Left renal pelvis (tissue), 4 donors: Measurements from ENCODE around the gene DYNC1LI1. TPM values are rescaled to one million over a fixed set of nuclear protein-coding genes. Genes with fewer than 3 reads are reported as not detected.
"Not testable (repeated sequence)": the region's sequence is repeated elsewhere in the genome, so short reads cannot be mapped to it uniquely, and the experiment has no call there.

Experiments used
- DNase-seq, 4 donors: peaks; one replicate each; pipeline ENCODE4 v3.0.0-alpha.2; 2013; ENCODE audit warnings: low read depth in 4 of 4, low spot score in 3 of 4
- polyA plus RNA-seq, 4 donors: library from polyadenylated mRNA; unstranded; fragments of 120-200 nt; gene quantifications; one replicate each; pipeline ENCODE4 v1.2.1, GENCODE V29; 2013; ENCODE audit not compliant: insufficient read length in 4 of 4

Gene DYNC1LI1
- polyA plus RNA-seq, 4 donors, result 31.1 to 44.0 (median 40.1) TPM

GRCh38 chr3:32584660-32585059 lies 14.0 kb upstream of the DYNC1LI1 start:
- DNase-seq, result no peak

GRCh38 chr3:32583708-32584107 lies 13.1 kb upstream of the DYNC1LI1 start:
- DNase-seq, result no peak

- DNase-seq, result not testable (repeated sequence)
These were observed 8.0 kb upstream of the DYNC1LI1 start for GRCh38 chr3:32578669-32579068.

GRCh38 chr3:32577581-32578556 lies 7.2 kb upstream of the DYNC1LI1 start:
- DNase-seq, result no peak

GRCh38 chr3:32577174-32577573 lies 6.5 kb upstream of the DYNC1LI1 start:
- no peak for DNase-seq

- no peak for DNase-seq
These were observed 4.9 kb upstream of the DYNC1LI1 start for GRCh38 chr3:32575451-32576113.

GRCh38 chr3:32571192-32571485 lies 481 bp upstream of the DYNC1LI1 start:
- DNase-seq, result no peak

GRCh38 chr3:32569540-32570420 lies 878 bp downstream of the DYNC1LI1 start:
- peak in 1 of 4 donors; percentile 39 for DNase-seq

- DNase-seq, result no peak
These were observed 1.7 kb downstream of the DYNC1LI1 start for GRCh38 chr3:32568953-32569352.

- no peak for DNase-seq
These were observed 6.5 kb downstream of the DYNC1LI1 start for GRCh38 chr3:32564195-32564594.

- DNase-seq, result no peak
These were observed 8.0 kb downstream of the DYNC1LI1 start for GRCh38 chr3:32562640-32563039.

GRCh38 chr3:32557640-32558352 lies 12.9 kb downstream of the DYNC1LI1 start:
- no peak for DNase-seq

GRCh38 chr3:32556332-32556731 lies 14.3 kb downstream of the DYNC1LI1 start:
- no peak for DNase-seq

- DNase-seq, result no peak
These were observed 16.7 kb downstream of the DYNC1LI1 start for GRCh38 chr3:32553973-32554372.

GRCh38 chr3:32553459-32553858 lies 17.2 kb downstream of the DYNC1LI1 start:
- no peak for DNase-seq

- no peak for DNase-seq
These were observed 18.6 kb downstream of the DYNC1LI1 start for GRCh38 chr3:32552013-32552412.

- DNase-seq, result no peak
These were observed 19.2 kb downstream of the DYNC1LI1 start for GRCh38 chr3:32551496-32551895.

GRCh38 chr3:32551087-32551486 lies 19.6 kb downstream of the DYNC1LI1 start:
- peak in 1 of 4 donors; percentile 11 for DNase-seq

GRCh38 chr3:32545305-32545704 lies 25.4 kb downstream of the DYNC1LI1 start:
- no peak for DNase-seq

GRCh38 chr3:32544894-32545293 lies 25.8 kb downstream of the DYNC1LI1 start:
- DNase-seq, result no peak
